HG02943 (cell line): ENCODE results near the gene IAH1.

ENCODE experiments used
- ATAC-seq: cut with Tn5 transposase; IDR thresholded peaks from one replicate; pipeline ENCODE4 v1.9.1; 2021; ENCODE audit warnings: mild to moderate bottlenecking, low read depth, moderate library complexity; ENCODE audit not compliant: unreplicated experiment

The IAH1 gene

GRCh38 chr2:9524291-9524690 lies 49.9 kb downstream of the IAH1 start:
- no peak for ATAC-seq

GRCh38 chr2:9525266-9525665 lies 50.9 kb downstream of the IAH1 start:
- no peak for ATAC-seq

- no peak for ATAC-seq
These were observed 53.8 kb downstream of the IAH1 start for GRCh38 chr2:9527995-9528787.

GRCh38 chr2:9532421-9532820 lies 58.1 kb downstream of the IAH1 start:
- no peak for ATAC-seq

GRCh38 chr2:9533663-9534062 lies 59.3 kb downstream of the IAH1 start:
- ATAC-seq = no peak

GRCh38 chr2:9535177-9535576 lies 60.8 kb downstream of the IAH1 start:
- ATAC-seq = no peak

- no peak for ATAC-seq
These were observed 62.2 kb downstream of the IAH1 start for GRCh38 chr2:9536504-9536903.

- no peak for ATAC-seq
These were observed 63.7 kb downstream of the IAH1 start for GRCh38 chr2:9538000-9538507.
